ENCODE results near the gene ZNF280B. TPM values are rescaled to one million over a fixed set of nuclear protein-coding genes. Genes with fewer than 3 reads are reported as not detected.
"Not testable (repeated sequence)": the region's sequence is repeated elsewhere in the genome, so short reads cannot be mapped to it uniquely, and the experiment has no call there.

The ZNF280B gene
- total and polyA plus RNA-seq, 2 experiments from 2014 or later: 0.11 to 0.45 TPM

DNA sequence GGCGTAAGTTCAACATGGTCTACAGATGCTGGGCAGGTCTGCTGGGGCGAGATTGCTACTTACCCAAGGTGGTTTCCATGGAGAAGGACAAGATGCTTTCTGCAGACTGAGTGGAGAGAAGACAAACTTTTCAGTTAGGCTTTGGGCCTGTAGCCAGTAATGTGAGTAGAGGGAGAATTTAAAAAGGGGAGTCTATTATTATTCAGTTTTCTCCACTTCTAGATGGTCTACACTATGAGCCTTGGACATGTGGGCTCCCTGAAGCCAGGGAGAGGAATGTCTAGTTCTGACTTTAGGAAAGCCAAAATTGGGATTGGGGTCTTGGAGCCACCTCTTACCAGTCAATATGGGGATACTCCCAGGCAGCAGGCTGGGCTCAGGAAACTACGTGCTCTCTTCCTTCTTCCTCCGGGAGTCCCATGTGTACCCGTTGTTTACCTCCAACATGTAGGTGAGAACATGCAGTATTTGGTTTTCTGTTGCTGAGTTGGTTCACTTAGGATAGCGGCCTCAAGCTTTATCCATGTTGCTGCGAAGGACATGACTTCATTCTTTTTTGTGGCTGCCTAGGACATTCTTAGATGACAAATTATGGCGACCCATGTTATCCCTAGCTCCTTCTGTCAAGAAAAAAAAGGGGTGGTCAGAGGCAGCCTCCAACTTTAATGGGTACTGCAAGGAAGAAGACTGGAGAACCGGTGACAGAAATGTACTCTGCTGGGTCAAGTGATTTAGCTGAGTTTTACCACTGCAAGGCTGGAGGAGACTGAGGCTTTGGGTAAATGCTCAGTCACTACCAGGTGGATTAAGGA, 26.3 kb upstream of the ZNF280B start:
- Histone ChIP-seq H3K79me2 (ENCODE audit: insufficient read depth) (no peaks in the 10 kb centered on the region), H3K27ac (no peak overlapping the region), H3K27me3 (replicated peaks; ENCODE audit: insufficient read depth) (no peaks in the 10 kb centered on the region; the same call in 1 of the 2 replicates), H2AFZ (no peak overlapping the region), H4K20me1 (ENCODE audit: insufficient read depth) (no peaks in the 10 kb centered on the region), H3K9ac (no peak overlapping the region), H3K4me3 (no peak overlapping the region), H3K4me1 (ENCODE audit: insufficient read depth) (no peaks in the 10 kb centered on the region), H3K9me3 (ENCODE audit: low read depth) (no peaks in the 10 kb centered on the region), H3K9me2 (ENCODE audit: insufficient read depth) (no peaks in the 10 kb centered on the region), H3F3A (ENCODE audit: insufficient read depth) (no peaks in the 10 kb centered on the region), H3K4me2 (ENCODE audit: unreplicated experiment) (no peak overlapping the region), H3K36me3 (ENCODE audit: low read depth) (no peaks in the 10 kb centered on the region)
- in situ Hi-C loops (cut with MboI): no loop called here
- WGBS, 2 experiments (ENCODE audit: low coverage in 1 of 2, low lambda C conversion rate in 2 of 2, missing lambda C conversion rate in 2 of 2): 33 to 43% methylated on average over 9 of the region's 9 CpGs
- DNase-seq: no peak
- TF ChIP-seq EZH2phosphoT487 (IDR thresholded peaks at IDR 0.05; ENCODE audit: insufficient read depth, low read depth) (no peak), EZH2 (IDR thresholded peaks at IDR 0.05; ENCODE audit: insufficient read depth, poor library complexity, severe bottlenecking) (no peak)

DNA sequence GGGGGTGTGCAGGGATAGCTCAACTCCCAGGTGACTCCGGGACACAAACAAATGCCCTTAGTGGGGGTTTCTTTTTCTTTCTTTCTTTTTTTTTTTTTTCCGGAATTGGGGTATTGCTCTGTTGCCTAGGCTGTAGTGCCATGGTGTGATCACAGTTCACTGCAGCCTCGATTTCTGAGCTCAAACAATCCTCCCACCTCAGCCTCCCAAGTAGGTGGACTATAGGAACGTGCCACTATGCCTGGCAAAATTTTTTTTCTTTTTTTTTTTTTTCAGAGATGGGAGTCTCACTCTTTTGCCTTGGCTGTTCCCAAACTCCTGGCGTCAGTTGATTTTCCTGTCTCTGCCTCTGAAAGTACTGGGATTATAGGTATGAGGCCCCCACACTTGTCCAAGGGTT, 25.3 kb upstream of the ZNF280B start:
- H3K9me2 ChIP-seq (ENCODE audit: insufficient read depth): no peaks in the 10 kb centered on the region
- H3K27ac ChIP-seq: no peak overlapping the region
- no peaks in the 10 kb centered on the region for H3F3A ChIP-seq (ENCODE audit: insufficient read depth)
- no peaks in the 10 kb centered on the region for H3K79me2 ChIP-seq (ENCODE audit: insufficient read depth)
- no peaks in the 10 kb centered on the region for H3K4me1 ChIP-seq (ENCODE audit: insufficient read depth)
- no peak overlapping the region for H3K9ac ChIP-seq
- in situ Hi-C loops (cut with MboI): no loop called here
- no peaks in the 10 kb centered on the region for H3K36me3 ChIP-seq (ENCODE audit: low read depth)
- H3K9me3 ChIP-seq (ENCODE audit: low read depth): no peaks in the 10 kb centered on the region
- TF ChIP-seq EZH2phosphoT487 (IDR thresholded peaks at IDR 0.05; ENCODE audit: insufficient read depth, low read depth): no peak
- TF ChIP-seq EZH2 (IDR thresholded peaks at IDR 0.05; ENCODE audit: insufficient read depth, poor library complexity, severe bottlenecking): no peak
- H3K4me2 ChIP-seq (ENCODE audit: unreplicated experiment): no peak overlapping the region
- no peaks in the 10 kb centered on the region; the same call in 1 of the 2 replicates for H3K27me3 ChIP-seq (replicated peaks; ENCODE audit: insufficient read depth)
- H3K4me3 ChIP-seq: no peak overlapping the region
- no peak overlapping the region for H2AFZ ChIP-seq
- no peak for DNase-seq
- no peaks in the 10 kb centered on the region for H4K20me1 ChIP-seq (ENCODE audit: insufficient read depth)
- 24 to 26% methylated on average over 5 of the region's 5 CpGs for WGBS, 2 experiments (ENCODE audit: low coverage in 1 of 2, low lambda C conversion rate in 2 of 2, missing lambda C conversion rate in 2 of 2)

GRCh38 chr22:22533417-22533816, 24.9 kb upstream of the ZNF280B start:
- no peaks in the 10 kb centered on the region for H3F3A ChIP-seq (ENCODE audit: insufficient read depth)

GRCh38 chr22:22532547-22533071, 24.1 kb upstream of the ZNF280B start:
- H3K9ac ChIP-seq; H2AFZ ChIP-seq; H3K27me3 ChIP-seq (replicated peaks; ENCODE audit: insufficient read depth); in situ Hi-C loops (cut with MboI); H4K20me1 ChIP-seq (ENCODE audit: insufficient read depth); H3K4me3 ChIP-seq; H3K79me2 ChIP-seq (ENCODE audit: insufficient read depth); DNase-seq; H3F3A ChIP-seq (ENCODE audit: insufficient read depth); H3K9me3 ChIP-seq (ENCODE audit: low read depth); H3K4me2 ChIP-seq (ENCODE audit: unreplicated experiment); H3K4me1 ChIP-seq (ENCODE audit: insufficient read depth); H3K9me2 ChIP-seq (ENCODE audit: insufficient read depth); H3K36me3 ChIP-seq (ENCODE audit: low read depth); H3K27ac ChIP-seq: not testable (repeated sequence)
- 58 to 60% methylated on average over 8 to 12 of the region's 12 CpGs for WGBS, 2 experiments (ENCODE audit: low coverage in 1 of 2, low lambda C conversion rate in 2 of 2, missing lambda C conversion rate in 2 of 2)

More at GRCh38 chr22:22533417-22533816, 24.9 kb upstream of the ZNF280B start:
- Histone ChIP-seq H3K4me1 (ENCODE audit: insufficient read depth) (no peaks in the 10 kb centered on the region), H3K27ac (no peak overlapping the region), H4K20me1 (ENCODE audit: insufficient read depth) (no peaks in the 10 kb centered on the region), H3K27me3 (replicated peaks; ENCODE audit: insufficient read depth) (no peaks in the 10 kb centered on the region; the same call in 1 of the 2 replicates), H3K36me3 (ENCODE audit: low read depth) (no peaks in the 10 kb centered on the region), H3K4me2 (ENCODE audit: unreplicated experiment) (no peak overlapping the region), H3K4me3 (no peak overlapping the region), H3K9me3 (ENCODE audit: low read depth) (no peaks in the 10 kb centered on the region), H3K9me2 (ENCODE audit: insufficient read depth) (no peaks in the 10 kb centered on the region), H2AFZ (no peak overlapping the region), H3K9ac (no peak overlapping the region), H3K79me2 (ENCODE audit: insufficient read depth) (no peaks in the 10 kb centered on the region)
- in situ Hi-C loops (cut with MboI): no loop called here
- DNase-seq: no peak
- TF ChIP-seq EZH2phosphoT487 (IDR thresholded peaks at IDR 0.05; ENCODE audit: insufficient read depth, low read depth) (no peak), EZH2 (IDR thresholded peaks at IDR 0.05; ENCODE audit: insufficient read depth, poor library complexity, severe bottlenecking) (no peak)
- WGBS, 2 experiments (ENCODE audit: low coverage in 1 of 2, low lambda C conversion rate in 2 of 2, missing lambda C conversion rate in 2 of 2): 30 to 57% methylated on average over 1 of the region's 1 CpG
